NCI-H1930 (cell line): ENCODE data around the gene TTC16.
A peak's percentile ranks its signal among the peaks of the same experiment; 100 is the strongest.

Source experiments
- DNase-seq, 2 experiments: peaks; one replicate each; lab custom pipeline; 2025; lab: John Stamatoyannopoulos, UW

TTC16 gene

GRCh38 chr9:127715470-127716337 is at the start of gene TTC16, which contains the start of gene PTRH1:
TTC16 (plus strand) TSS chr9:127716079; CDS start chr9:127716146, 67 bp downstream.
PTRH1 (minus strand) TSS chr9:127715663; CDS start chr9:127715639, 24 bp downstream.
- DNase-seq = peak; percentile 90 to 94

GRCh38 chr9:127667127-127667844 is 48.6 kb upstream of the TTC16 start:
- no peak for DNase-seq

GRCh38 chr9:127667906-127668305 is 48.0 kb upstream of the TTC16 start:
- DNase-seq = no peak

- DNase-seq = no peak
Observed at GRCh38 chr9:127673234-127673633, 42.6 kb upstream of the TTC16 start.

- no peak for DNase-seq
Observed at GRCh38 chr9:127676638-127677037, 39.2 kb upstream of the TTC16 start.

- no peak for DNase-seq
Observed at GRCh38 chr9:127679506-127679905, 36.4 kb upstream of the TTC16 start.

GRCh38 chr9:127680226-127680625 is 35.7 kb upstream of the TTC16 start:
- DNase-seq = no peak

GRCh38 chr9:127680846-127681245 is 35.0 kb upstream of the TTC16 start:
- DNase-seq = no peak

GRCh38 chr9:127682351-127683136 is 33.3 kb upstream of the TTC16 start:
- no peak for DNase-seq

- DNase-seq = no peak
Observed at GRCh38 chr9:127683723-127684122, 32.2 kb upstream of the TTC16 start.

- DNase-seq = no peak
Observed at GRCh38 chr9:127684576-127684975, 31.3 kb upstream of the TTC16 start.

GRCh38 chr9:127686461-127687393 is 29.2 kb upstream of the TTC16 start:
- no peak for DNase-seq

- DNase-seq = no peak
Observed at GRCh38 chr9:127689329-127690000, 26.4 kb upstream of the TTC16 start.

GRCh38 chr9:127690735-127691134 is 25.1 kb upstream of the TTC16 start:
- no peak for DNase-seq

GRCh38 chr9:127692071-127692470 is 23.8 kb upstream of the TTC16 start:
- no peak for DNase-seq

- no peak for DNase-seq
Observed at GRCh38 chr9:127693143-127693542, 22.7 kb upstream of the TTC16 start.

- DNase-seq = no peak
Observed at GRCh38 chr9:127693697-127694096, 22.2 kb upstream of the TTC16 start.

GRCh38 chr9:127694890-127695720 is 20.8 kb upstream of the TTC16 start:
- no peak for DNase-seq

- no peak for DNase-seq
Observed at GRCh38 chr9:127697575-127697974, 18.3 kb upstream of the TTC16 start.

- DNase-seq = no peak
Observed at GRCh38 chr9:127698386-127698785, 17.5 kb upstream of the TTC16 start.
